ENCODE results near the gene CCDC88C.

CCDC88C gene

DNA sequence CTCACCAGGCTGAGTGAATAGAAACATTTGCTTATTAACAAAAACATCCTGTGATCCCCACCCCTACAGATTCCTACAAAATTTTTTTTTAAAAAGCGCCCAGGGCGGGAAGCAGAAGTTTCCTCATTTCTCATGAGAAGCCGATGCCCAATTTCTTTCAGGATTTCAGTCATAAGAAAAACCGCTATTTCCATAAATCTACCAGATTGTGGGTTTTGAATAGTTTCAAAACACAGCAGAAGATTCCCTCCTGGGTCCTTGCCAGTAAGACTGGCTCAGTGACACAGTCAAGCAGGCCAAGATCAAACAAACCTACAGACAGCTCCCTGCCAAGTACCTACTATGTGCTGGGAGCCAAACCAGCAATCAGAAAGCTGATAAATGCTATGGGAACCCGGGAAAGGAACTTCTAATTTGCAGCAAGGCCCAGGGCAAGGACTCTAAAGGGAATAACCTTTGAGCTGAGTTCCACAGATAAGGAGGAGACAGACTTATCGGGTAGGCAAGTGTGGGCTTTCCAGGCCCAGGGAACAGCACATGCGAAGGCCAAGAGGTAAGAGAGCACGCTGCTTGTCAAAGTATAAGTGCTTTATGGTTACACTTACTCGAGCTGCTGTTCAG lies 68.7 kb downstream of the CCDC88C start:
- H3K4me1 Mint-ChIP-seq (ENCODE audit: low read depth): peaks cover 91% of the 10 kb centered on the region
- H3K27ac Mint-ChIP-seq: peak overlapping the region; percentile 94
- no peaks in the 10 kb centered on the region for H3K9me3 Mint-ChIP-seq
- H3K27me3 Mint-ChIP-seq: no peaks in the 10 kb centered on the region
- H3K4me3 Mint-ChIP-seq: peak overlapping the region; percentile 77
- peaks cover 23% of the 10 kb centered on the region for H3K36me3 Mint-ChIP-seq (ENCODE audit: low read depth)

DNA sequence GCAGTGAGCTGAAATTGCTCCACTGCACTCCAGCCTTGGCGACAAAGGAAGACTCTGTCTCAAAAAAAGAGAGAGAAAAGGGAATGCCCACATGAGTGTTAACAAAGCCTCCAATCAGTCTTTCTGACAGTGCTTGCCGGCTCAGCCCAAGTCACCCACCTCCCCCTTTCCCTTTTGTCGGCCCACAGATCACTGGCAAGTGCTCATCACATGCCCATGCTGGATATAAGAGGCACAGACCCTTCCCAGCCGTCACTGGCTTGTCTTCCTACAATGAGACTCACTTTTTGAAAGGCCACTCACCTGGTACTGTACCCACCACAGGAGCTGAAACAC lies 70.8 kb downstream of the CCDC88C start:
- no peak overlapping the region for H3K27ac Mint-ChIP-seq
- no peaks in the 10 kb centered on the region for H3K27me3 Mint-ChIP-seq
- H3K4me1 Mint-ChIP-seq (ENCODE audit: low read depth): peaks cover 71% of the 10 kb centered on the region
- peaks cover 19% of the 10 kb centered on the region for H3K36me3 Mint-ChIP-seq (ENCODE audit: low read depth)
- no peaks in the 10 kb centered on the region for H3K9me3 Mint-ChIP-seq
- no peak overlapping the region for H3K4me3 Mint-ChIP-seq

DNA sequence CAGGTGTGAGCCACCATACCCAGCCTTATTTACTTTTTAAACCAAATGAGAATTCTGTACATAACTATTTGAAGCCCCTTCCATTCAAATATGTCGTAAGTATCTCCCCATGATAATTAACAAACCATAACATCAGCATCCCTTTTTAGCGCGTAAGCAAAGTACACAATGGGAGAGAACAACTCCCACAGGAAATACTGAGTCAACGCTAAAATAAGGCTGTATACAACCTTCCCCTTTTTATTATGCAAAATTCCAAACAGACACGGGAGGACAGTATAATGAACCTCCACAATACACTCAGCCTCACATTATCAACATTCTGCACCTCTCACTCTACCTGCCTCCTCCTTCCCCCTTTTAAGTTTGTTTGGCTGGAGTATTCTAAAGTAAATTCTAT lies 73.5 kb downstream of the CCDC88C start:
- no peaks in the 10 kb centered on the region for H3K27me3 Mint-ChIP-seq
- H3K36me3 Mint-ChIP-seq (ENCODE audit: low read depth): peaks cover 33% of the 10 kb centered on the region
- H3K4me3 Mint-ChIP-seq: no peak overlapping the region
- peaks cover 44% of the 10 kb centered on the region for H3K4me1 Mint-ChIP-seq (ENCODE audit: low read depth)
- H3K27ac Mint-ChIP-seq: no peak overlapping the region
- H3K9me3 Mint-ChIP-seq: no peaks in the 10 kb centered on the region

- Mint-ChIP-seq H3K9me3 (no peaks in the 10 kb centered on the region), H3K27me3 (no peaks in the 10 kb centered on the region), H3K4me3 (no peak overlapping the region), H3K27ac (no peak overlapping the region), H3K4me1 (ENCODE audit: low read depth) (peaks cover 34% of the 10 kb centered on the region), H3K36me3 (ENCODE audit: low read depth) (peaks cover 36% of the 10 kb centered on the region)
These were observed 74.6 kb downstream of the CCDC88C start for GRCh38 chr14:91343051-91343450.

DNA sequence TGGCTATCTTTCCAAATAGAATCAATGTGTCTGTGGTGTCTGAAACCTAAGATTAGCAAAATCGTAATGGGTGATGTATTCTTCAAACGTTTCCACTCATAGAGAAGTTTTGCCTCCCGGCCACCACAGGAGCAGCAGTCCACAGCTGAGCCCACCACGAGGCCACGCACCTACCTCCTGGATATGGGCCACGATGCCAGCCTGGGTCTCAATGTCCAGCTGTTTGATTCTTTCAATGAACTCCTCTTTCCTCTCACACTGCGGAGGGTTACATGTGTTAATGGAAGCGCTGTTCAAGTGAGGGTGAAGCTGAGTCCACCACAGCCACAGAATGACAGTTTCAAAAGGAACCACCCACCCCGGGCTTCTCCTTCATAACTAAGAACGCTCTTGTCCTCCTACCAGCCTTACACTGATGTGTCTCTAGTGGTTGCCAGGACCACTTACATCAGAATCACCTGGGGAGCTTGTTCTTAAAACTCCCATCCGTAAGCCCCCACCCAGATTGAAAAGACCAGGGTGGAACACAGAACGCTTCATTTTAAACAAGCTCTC lies 75.3 kb downstream of the CCDC88C start:
- H3K27ac Mint-ChIP-seq: peak overlapping the region; percentile 40

GRCh38 chr14:91341751-91342154 lies 75.9 kb downstream of the CCDC88C start:
- H3K9me3 Mint-ChIP-seq: no peaks in the 10 kb centered on the region
- no peak overlapping the region for H3K4me3 Mint-ChIP-seq
- peaks cover 30% of the 10 kb centered on the region for H3K36me3 Mint-ChIP-seq (ENCODE audit: low read depth)
- no peak overlapping the region for H3K27ac Mint-ChIP-seq
- no peaks in the 10 kb centered on the region for H3K27me3 Mint-ChIP-seq
- peaks cover 24% of the 10 kb centered on the region for H3K4me1 Mint-ChIP-seq (ENCODE audit: low read depth)

More for the DNA sequence above, 75.3 kb downstream of the CCDC88C start:
- peaks cover 35% of the 10 kb centered on the region for H3K36me3 Mint-ChIP-seq (ENCODE audit: low read depth)
- H3K4me1 Mint-ChIP-seq (ENCODE audit: low read depth): peaks cover 29% of the 10 kb centered on the region
- H3K27me3 Mint-ChIP-seq: no peaks in the 10 kb centered on the region
- no peaks in the 10 kb centered on the region for H3K9me3 Mint-ChIP-seq
- no peak overlapping the region for H3K4me3 Mint-ChIP-seq

DNA sequence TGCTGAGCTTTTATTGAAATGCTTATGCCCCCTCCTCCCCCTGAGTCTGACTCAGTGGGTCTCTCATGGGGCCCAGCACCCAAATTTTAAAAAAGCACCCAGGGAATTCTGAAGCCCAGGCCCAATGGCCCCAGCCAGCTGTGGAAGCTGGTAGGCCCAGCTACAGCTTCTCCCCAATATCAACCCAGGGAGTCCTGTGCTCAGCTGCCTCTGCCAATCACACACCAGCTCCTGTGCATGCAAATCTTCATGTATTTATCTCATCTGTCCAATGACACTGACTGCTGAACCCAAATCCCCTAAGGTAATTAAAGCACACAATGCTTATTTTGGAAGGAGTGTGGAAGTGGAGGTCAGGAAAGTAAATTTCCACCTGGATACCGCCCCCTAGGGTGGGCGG lies 76.3 kb downstream of the CCDC88C start:
- no peak overlapping the region for H3K4me3 Mint-ChIP-seq
- H3K9me3 Mint-ChIP-seq: no peaks in the 10 kb centered on the region
- H3K36me3 Mint-ChIP-seq (ENCODE audit: low read depth): peaks cover 30% of the 10 kb centered on the region
- H3K27ac Mint-ChIP-seq: no peak overlapping the region
- peaks cover 20% of the 10 kb centered on the region for H3K4me1 Mint-ChIP-seq (ENCODE audit: low read depth)
- H3K27me3 Mint-ChIP-seq: no peaks in the 10 kb centered on the region

DNA sequence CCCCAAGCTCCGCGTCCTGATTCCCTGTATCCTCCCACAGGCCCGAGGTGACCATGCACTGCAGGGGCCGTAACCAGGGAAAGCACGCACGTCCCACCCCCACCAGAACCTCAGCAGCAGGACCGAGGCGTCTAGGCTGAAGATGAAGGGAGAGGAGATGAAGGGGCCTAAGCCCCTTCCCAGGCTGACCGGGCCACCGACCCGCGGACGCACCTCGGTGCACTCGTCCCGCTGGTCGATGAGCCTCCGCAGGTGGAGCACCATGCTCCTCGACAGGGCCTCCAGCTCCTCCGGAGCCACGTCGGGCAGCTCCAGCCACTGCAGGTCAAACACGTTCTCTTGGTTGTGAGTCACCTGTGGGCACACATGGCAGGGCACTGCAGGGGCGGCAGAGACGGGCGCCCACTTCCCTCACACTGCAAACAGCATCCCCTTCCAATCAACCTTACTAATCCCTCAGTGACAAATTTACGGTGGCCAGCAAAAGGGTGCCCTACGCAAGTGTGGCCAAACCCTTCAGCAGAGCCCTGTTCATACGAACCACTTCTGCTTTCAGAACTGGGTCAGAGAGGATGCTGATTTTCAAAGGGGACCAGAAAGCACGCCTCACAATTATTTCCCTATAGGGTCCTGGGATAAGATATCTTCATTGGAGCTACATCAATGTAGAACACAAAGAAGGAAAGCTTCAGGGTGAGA lies 77.8 kb downstream of the CCDC88C start:
- Mint-ChIP-seq H3K4me3 (no peak overlapping the region), H3K9me3 (no peaks in the 10 kb centered on the region), H3K27ac (no peak overlapping the region), H3K27me3 (no peaks in the 10 kb centered on the region), H3K4me1 (ENCODE audit: low read depth) (peaks cover 8% of the 10 kb centered on the region), H3K36me3 (ENCODE audit: low read depth) (peaks cover 38% of the 10 kb centered on the region)

- no peaks in the 10 kb centered on the region for H3K9me3 Mint-ChIP-seq
- peaks cover 40% of the 10 kb centered on the region for H3K36me3 Mint-ChIP-seq (ENCODE audit: low read depth)
- no peak overlapping the region for H3K27ac Mint-ChIP-seq
- peaks cover 3% of the 10 kb centered on the region for H3K4me1 Mint-ChIP-seq (ENCODE audit: low read depth)
- H3K4me3 Mint-ChIP-seq: no peak overlapping the region
- H3K27me3 Mint-ChIP-seq: no peaks in the 10 kb centered on the region
These were observed 78.5 kb downstream of the CCDC88C start for GRCh38 chr14:91339076-91339475.

GRCh38 chr14:91338379-91338778 lies 79.2 kb downstream of the CCDC88C start:
- H3K4me3 Mint-ChIP-seq: no peak overlapping the region
- H3K27ac Mint-ChIP-seq: no peak overlapping the region
- peaks cover 6% of the 10 kb centered on the region for H3K4me1 Mint-ChIP-seq (ENCODE audit: low read depth)
- peaks cover 44% of the 10 kb centered on the region for H3K36me3 Mint-ChIP-seq (ENCODE audit: low read depth)
- no peaks in the 10 kb centered on the region for H3K9me3 Mint-ChIP-seq
- H3K27me3 Mint-ChIP-seq: no peaks in the 10 kb centered on the region

- Mint-ChIP-seq H3K36me3 (ENCODE audit: low read depth) (peaks cover 49% of the 10 kb centered on the region), H3K4me3 (no peak overlapping the region), H3K4me1 (ENCODE audit: low read depth) (peaks cover 12% of the 10 kb centered on the region), H3K9me3 (no peaks in the 10 kb centered on the region), H3K27ac (no peak overlapping the region), H3K27me3 (no peaks in the 10 kb centered on the region)
These were observed 79.8 kb downstream of the CCDC88C start for GRCh38 chr14:91337699-91338335.

GRCh38 chr14:91336093-91336450 lies 81.5 kb downstream of the CCDC88C start:
- Mint-ChIP-seq H3K9me3 (no peaks in the 10 kb centered on the region), H3K4me3 (no peak overlapping the region), H3K36me3 (ENCODE audit: low read depth) (peaks cover 39% of the 10 kb centered on the region), H3K27ac (no peak overlapping the region), H3K27me3 (no peaks in the 10 kb centered on the region), H3K4me1 (ENCODE audit: low read depth) (peaks cover 29% of the 10 kb centered on the region)

DNA sequence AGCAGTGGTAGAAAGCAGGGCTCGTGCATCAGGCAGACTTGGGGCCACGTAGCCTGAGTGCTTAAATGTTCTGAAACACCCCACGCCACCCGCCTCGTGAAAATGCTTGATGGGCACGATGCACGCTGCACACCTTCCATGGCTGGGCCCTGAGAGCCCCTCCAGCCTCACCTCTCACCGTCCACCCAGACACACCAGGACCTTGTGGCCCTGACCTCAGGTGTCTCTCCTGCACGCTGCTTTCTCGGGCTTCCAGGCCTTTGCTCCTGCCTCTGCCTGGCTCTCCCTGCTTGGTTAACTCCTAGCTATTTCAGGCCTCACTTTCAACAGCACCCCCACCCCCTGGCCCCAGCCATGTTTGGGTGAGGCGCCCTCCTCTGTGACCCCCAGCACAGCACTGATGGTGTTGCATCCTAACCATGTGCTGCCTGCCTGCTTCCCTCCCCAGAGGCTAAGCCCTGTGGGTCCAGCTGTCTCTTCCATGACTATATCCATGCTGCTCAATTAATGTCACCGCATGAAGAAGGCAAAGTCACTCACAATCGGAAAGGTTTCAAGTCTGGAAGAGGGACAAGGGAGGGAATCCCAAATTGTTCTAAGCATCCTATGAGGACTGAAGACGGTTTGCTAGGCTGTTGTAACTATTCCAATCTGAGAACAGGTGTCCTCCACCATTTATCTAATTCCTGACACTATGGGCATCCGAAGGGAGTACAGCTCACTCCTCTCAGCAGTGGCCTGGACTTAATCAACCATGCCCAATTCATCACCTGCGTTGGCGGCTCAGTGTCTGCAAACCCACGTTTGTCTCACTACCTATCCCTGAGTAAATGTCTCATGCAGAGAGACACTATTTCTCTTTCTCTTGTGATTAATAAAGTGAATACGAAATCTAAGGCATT lies 82.2 kb downstream of the CCDC88C start:
- Mint-ChIP-seq H3K36me3 (ENCODE audit: low read depth) (peaks cover 43% of the 10 kb centered on the region), H3K4me3 (no peak overlapping the region), H3K9me3 (no peaks in the 10 kb centered on the region), H3K4me1 (ENCODE audit: low read depth) (peaks cover 36% of the 10 kb centered on the region), H3K27ac (no peak overlapping the region), H3K27me3 (no peaks in the 10 kb centered on the region)

GRCh38 chr14:91333650-91334039 lies 84.0 kb downstream of the CCDC88C start:
- Mint-ChIP-seq H3K27me3 (no peaks in the 10 kb centered on the region), H3K4me1 (ENCODE audit: low read depth) (peaks cover 53% of the 10 kb centered on the region), H3K4me3 (no peak overlapping the region), H3K9me3 (no peaks in the 10 kb centered on the region), H3K27ac (no peak overlapping the region), H3K36me3 (ENCODE audit: low read depth) (peaks cover 37% of the 10 kb centered on the region)
